Anterior cingulate cortex (tissue), 58 donors: Measurements from ENCODE around the gene ZNF432.
"Not testable (repeated sequence)": the region's sequence is repeated elsewhere in the genome, so short reads cannot be mapped to it uniquely, and the experiment has no call there.

Experiments
- DNase-seq, 58 donors: peaks; one replicate each; lab custom pipeline; 2025; lab: John Stamatoyannopoulos, UW

ZNF432 gene

DNA sequence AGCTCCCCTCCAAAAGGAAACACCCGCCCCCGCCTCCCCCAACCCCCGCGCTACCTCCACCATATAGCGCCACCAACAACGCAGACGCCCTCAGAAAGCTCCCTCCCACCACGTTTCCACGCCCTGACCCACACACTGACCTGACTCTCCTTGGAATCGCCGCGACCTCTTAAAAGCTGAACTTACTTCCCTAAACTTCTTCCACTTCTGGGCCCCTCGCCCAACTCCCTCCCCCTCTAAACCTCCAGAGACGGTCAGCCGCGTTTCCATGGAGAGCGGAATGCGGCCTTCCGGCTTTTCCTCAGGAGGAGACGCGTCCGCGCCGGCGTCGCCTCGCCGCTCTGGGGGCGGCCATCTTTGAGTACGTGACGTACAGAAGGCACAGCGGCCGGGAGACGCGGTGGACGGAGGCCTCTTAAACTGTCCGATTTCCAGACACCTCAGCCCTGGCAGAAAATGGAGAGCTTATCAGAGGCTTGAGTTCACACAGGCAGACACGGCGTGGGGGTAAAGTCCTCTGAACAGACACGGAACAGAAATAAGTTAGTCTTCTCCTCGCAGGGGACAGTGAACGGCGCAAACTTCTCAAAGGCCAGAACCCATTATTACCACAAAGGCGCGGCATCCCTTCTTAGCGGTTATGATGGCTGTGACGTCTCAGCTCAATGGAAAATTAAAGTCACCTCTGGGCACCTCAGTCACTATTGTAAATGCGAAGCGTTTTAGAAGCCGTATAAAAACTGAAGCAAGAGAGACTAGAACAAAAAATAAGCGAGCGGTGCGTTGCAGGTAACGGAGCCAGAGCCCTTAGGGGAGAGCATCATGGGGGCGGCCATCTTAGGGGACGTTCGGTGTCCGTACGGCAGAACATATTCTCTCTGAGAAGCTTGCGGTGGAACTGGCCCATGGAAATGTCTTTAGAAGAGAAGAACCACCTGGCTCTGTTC is at the start of gene ZNF432:
Gene ZNF432, minus strand, starts transcription at position 284 of the 947 bp plus-strand sequence. CDS start 1,970 bp downstream, outside the sequence.
- DNase-seq, result peak; percentile 47 to 98 (median 89)

DNA sequence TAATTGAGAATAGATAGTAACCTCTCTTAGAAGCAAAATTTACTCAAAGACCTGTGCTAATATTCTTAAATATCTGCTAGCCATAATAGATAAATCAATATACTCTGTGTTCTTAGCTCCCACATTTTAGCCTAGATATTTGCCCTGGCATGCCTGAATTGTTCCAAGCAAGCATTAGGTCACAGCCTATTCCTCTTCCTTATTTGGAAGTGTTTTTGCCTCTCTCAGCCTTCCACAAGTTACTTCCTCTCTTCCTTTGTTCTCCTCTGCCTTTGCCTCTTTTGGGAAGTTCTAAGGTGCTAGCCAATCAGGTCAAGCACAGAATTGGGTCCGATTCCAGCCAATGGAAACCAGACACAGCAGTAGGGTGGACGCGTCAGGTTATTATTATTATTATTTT is 47.8 kb upstream of the ZNF432 start:
- DNase-seq, result not testable (repeated sequence)

DNA sequence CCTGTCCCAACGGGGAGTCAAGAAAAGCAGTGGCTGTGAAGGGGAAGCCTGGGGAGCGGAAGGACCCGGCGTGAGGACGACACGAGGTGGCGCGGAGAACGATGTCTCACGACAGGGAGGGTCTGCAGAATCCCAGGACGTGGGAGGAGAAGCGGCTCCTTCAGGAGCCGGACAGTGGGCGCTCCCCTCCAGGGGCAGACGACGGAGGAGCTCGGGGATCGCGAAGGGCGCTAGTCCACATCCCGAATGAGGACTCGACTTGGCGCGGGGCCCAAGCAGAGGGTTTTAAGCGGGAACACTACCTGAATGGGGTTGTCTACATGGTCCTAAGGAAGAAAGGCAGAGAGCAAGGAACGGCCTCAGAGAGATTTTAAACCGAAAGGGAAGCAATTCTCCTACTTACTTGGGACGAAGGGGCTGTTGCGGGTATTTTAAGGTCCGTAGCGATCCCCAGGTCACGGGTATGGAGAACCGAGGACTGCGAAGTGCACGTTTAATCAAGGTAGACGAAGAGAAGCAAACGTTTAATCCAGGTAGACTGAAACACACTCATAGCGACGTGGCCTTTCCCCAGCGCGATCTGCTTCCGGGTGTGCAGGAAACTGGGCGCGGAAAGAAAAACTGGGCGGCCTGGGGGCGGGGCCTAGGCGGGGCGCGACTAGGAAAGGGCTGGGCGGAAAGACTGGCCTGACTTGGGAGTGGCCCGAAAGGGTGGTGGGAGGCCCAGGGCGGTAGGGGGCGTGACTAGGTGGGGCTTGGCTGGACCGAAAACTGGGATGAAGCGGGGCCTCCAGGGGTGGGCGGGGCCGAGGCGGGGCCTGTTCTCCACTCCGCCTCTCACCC is 46.8 kb upstream of the ZNF432 start, which contains the start of gene ZNF841:
Gene ZNF841, minus strand, starts transcription at position 594 of the 843 bp plus-strand sequence. CDS start 10,964 bp downstream, outside the sequence.
- DNase-seq, result peak; percentile 24 to 96 (median 87)

DNA sequence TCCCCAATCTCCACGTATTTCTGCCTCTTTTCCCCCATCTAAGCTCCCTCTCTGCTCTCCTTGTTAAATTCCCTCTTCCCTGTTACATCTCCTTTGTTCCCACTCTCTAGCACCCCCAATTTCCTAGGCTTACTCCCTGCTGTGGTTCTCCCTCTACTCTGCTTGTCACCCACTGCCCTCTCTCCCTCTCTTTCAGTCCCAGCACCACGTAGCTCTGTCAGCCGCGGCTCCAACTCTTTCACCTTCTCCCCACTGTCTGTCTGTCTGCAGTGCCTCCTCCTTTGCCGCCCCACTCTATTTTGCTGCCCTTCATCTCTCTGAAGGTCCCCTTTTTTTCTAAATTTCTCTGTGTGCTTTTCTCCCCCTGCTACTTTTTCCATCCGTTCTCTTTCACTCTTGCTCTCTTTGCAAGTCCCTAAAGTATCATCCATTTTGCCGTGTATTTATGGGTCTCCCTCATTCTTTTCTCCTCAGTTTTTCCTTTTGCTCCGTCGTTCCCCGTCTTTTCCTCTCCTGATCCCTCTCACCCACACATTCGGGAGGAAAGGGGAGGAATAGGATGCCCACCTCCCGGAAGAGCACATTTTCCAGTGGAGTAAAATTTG is 46.0 kb upstream of the ZNF432 start:
- DNase-seq, result no peak

DNA sequence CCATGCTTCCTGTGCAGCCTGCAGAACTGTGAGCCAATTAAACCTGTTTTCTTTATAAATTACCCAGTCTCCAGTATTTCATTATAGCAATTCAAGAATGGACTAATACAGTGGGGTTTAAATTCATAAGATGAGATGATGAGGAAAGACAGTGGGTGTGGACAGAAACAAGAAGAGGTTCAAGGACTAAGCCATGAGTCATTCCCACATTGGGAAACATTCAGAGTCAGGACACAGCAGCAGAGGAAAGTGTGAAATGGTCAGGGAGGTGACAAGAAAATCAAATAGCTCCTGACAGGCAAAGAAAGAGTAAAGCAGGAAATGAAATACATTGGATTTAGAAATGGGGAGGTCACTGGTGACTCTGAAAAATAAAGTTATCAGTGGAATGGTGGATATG is 37.8 kb upstream of the ZNF432 start:
- no peak for DNase-seq

DNA sequence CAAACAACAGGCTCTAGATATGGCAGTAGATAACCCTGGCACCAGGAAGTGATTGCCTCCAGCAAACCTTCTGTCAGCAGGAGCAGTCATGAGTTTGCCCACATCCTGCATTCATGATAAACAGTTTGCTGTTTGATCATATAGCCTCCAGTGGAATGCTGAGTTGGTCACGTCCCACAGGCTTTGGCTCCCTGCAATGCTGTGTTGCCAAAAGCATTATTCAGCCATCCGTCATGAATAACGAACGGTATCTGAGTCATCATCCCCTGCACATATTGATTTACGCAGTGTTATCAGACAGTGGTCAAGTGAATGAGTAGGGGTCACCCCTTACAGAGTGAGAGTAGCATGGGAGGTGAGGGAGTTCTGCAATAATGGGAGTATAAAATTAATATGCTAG is 21.9 kb upstream of the ZNF432 start:
- no peak for DNase-seq

DNA sequence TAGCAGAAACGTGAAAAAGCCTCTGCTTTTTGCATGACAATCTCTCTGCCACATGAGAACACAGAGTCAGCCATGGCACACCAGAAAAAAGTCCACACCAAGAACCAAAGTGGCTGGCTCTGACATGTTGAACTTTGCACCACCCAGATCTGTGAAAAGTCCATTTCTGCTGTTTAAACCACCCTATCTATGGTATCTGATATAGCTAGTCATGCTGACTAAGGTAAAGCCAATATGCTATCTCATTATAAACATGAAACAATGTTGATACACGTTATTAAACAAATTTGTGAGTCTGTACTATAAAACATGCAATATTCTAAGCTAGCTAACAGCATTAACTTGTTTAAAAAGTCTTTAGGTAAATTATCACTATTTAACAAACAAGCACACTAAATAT is 21.0 kb upstream of the ZNF432 start:
- no peak for DNase-seq

DNA sequence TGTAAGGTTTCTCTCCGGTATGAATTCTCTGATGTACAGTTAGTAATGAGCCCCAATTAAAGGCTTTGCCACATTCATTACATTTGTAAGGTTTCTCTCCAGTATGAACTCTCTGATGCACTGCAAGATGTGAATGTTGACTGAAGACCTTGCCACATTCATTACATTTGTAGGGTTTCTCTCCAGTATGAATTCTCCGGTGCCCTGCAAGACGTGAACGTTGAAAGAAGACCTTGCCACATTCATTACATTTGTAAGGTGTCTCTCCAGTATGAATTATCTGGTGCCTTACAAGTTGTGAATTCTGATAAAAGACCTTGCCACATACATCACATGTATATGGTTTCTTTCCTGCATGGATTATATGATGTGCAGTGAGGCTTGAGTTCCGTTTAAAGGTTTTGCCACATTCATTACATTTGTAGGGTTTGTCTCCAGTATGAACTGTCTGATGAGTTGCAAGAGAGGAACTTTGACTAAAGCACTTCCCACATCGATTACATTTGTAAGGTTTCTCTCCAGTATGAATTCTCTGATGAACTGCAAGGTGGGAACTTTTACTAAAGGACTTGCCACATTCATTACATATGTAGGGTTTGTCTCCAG is 17.7 kb upstream of the ZNF432 start:
- DNase-seq, result no peak

DNA sequence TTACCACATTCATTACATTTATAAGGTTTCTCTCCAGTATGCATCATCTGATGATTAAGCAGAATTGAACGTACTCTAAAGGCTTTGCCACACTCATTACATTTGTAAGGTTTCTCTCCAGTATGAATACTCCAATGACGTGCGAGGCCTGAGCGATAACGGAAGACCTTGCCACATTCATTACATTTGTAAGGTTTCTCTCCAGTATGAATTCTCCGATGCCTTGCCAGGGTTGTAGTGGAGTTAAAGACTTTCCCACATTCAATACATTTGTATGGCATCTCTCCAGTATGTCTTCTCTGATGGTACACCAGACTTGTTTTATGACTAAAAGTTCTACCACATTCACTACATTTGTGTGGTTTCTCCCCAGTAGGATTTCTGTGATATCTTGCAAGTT is 16.8 kb upstream of the ZNF432 start:
- DNase-seq, result no peak

DNA sequence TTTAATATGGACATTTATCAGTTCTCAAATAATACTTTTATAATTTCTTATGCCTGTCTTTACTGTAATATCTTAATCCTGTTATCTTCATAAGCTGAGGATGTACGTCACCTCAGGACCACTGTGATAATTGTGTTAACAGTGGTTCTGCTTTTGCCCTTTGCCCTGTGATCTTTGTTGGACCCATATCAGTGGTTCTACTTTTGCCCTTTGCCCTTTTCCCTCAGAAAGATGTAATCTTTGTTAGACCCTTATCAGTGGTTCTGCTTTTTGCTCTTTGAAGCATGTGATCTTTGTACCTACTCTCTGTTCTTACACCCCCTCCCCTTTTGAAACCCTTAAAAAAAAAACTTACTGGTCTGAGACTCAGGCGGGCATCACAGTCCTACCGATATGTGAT is 7.8 kb upstream of the ZNF432 start:
- not testable (repeated sequence) for DNase-seq

DNA sequence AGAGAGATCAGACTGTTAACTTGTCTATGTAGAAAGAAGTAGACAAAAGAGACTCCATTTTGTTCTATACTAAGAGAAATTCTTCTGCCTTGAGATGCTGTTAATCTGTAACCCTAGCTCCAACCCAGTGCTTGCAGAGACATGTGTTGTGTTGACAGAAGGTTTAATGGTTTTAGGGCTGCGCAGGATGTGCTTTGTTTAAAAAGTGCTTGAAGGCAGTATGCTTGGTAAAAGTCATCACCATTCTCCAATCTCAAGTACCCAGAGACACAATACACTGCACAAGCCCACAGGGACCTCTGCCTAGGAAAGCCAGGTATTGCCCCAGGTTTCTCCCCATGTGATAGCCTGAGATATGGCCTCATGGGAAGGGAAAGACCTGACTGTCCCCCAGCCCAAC is 3.1 kb upstream of the ZNF432 start:
- not testable (repeated sequence) for DNase-seq

DNA sequence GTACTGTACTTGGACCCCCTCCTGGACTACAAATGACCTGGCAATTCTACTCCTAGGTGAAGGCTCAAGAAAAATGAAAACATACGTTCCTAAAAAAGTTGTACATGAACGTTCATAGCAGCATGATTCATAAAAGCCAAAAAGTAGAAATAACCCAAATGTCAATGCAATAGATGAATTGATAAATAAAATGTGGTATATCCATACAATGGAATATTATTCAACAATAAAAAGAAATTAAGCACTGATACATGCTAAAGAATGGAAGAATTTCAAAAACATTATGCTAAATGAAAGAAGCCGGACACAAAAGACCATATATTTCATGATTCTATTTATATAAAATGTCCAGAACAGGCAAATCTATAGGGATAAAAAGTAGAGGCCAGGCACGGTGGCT is 9.5 kb downstream of the ZNF432 start:
- DNase-seq, result no peak

DNA sequence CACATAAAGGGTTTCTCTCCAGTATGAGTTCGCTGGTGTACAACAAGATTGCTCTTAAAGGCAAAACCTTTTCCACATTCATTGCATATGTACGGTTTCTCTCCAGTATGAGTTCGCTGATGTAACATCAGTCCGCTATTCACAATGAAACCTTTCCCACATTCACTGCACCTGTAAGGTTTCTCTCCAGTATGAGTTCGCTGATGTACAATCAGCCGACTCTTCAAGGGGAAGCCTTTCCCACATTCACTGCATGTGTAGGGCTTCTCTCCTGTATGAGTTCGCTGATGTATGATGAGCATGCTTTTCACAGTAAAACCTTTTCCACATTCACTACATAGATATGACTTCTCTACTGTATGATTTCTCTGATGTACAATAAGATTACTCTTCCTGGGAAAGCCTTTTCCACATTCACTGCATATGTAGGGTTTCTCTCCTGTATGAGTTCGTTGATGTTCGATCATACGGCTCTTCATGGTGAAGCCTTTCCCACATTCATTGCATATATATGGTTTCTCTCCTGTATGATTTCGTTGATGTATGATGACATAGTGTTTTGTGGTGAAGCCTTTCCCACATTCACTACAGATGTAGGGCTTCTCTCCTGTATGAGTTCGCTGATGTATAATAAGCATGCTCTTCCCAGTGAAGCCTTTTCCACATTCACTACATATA is 14.4 kb downstream of the ZNF432 start:
- no peak for DNase-seq

DNA sequence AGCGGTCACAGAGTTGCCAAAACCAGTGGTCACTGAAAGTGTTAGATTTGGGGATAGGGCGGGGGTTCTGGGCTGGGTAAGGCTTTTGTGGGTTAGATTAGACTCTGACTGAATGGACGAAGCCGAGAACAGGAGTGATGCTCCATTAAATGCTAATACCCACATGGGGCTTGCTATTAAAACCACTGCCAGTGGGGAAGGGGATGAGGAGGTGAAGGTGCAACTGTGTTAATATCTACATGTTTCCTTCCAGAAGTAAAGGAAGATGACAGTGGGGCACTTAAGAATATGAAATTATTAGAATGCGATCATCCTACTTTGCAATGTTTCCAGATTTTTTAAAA is 19.9 kb downstream of the ZNF432 start:
- no peak for DNase-seq

DNA sequence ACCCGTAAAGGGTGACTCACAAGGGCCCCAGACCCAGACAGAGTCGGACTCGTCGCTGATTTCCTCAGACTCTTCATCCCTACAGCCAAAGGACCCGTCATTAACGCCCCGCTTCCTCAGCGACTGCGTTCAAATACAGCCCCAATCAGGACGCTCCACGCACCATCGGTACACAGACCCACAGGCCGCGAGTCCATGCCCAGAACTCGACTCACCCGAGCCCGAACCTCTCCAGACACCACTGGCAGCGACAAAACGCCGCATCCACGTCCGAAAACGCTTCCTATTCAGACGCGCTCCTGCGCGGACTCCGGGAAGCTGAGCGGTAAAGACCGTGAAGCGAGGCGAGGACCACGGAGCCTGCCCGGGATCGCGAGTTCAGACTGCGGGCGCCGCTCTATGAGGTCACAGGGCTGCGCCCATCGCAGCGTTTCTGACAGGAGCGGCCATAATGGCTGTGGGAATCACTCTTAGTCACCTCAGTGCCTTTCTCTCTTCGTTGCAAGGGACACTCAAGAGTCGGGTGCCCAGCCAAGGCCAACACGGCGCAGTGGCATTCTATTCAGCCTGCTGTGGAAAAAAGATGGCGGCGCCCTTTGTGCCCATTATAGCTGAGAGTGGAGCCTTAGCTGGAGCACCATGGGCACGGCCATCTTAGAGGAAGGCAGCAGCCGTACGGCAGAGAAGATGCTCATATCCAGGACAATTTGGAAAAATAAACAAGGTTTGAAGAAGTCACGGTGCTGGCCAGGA is 20.4 kb downstream of the ZNF432 start, which contains the start of gene ZNF614:
Gene ZNF614, minus strand, starts transcription at position 353 of the 753 bp plus-strand sequence. CDS start 2,634 bp downstream, outside the sequence.
- DNase-seq, result peak; percentile 71 to 94 (median 86)

DNA sequence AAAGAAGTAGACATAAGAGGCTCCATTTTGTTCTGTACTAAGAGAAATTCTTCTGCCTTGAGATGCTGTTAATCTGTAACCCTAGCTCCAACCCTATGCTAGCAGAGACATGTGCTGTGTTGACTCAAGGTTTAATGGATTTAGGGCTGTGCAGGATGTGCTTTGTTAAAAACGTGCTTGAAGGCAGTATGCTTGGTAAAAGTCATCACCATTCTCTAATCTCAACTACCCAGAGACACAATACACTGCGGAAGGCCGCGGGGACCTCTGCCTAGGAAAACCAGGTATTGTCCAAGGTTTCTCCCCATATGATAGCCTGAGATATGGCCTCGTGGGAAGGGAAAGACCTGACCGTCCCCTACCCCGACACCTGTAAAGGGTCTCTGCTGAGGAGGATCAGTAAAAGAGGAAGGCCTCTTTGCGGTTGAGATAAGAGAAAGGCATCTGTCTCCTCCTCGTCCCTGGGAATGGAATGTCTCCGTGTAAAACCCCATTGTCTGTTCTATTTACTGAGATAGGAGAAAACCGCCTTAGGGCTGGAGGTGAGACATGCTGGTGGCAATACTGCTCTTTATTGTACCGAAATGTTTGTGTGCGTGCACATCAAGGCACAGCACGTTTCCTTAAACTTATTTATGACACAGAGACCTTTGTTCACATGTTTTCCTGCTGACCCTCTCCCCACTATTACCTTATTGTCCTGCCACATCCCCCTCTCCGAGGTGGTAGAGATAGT is 22.2 kb downstream of the ZNF432 start:
- DNase-seq, result not testable (repeated sequence)

DNA sequence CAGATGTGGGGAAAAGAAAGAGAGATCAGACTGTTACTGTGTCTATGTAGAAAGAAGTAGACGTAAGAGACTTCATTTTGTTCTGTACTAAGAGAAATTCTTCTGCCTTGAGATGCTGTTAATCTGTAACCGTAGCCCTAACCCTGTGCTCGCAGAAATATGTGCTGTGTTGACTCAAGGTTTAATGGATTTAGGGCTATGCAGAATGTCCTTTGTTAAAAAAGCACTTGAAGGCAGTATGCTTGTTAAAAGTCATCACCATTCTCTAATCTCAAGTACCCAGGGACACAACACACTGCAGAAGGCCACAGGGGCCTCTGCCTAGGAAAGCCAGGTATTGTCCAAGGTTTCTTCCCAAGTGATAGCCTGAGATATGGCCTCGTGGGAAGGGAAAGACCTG is 24.2 kb downstream of the ZNF432 start:
- not testable (repeated sequence) for DNase-seq

DNA sequence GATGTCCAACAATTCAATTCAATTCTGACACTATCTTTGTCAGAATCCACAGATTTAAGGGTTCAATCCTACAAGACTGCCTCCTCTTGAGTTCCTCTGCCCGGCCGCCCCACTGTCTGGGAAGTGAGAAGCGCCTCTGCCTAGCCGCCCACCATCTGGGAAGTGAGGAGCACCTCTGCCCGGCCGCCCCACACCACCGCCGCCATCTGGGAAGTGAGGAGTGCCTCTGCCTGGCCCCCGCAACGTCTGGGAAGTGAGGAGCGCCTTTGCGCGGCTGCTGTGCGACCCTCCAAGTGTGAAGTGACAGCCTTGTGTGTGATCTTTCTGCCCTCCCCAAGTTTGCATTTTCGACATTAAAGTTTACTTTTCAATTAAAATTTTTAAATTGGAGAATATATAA is 26.4 kb downstream of the ZNF432 start:
- DNase-seq, result no peak
